Adrenal gland (tissue), 5 donors: Measurements from ENCODE around the gene IQGAP1.

ENCODE experiments used
- POLR2A ChIP-seq, 2 donors: fragments of 450-650 bp; IDR thresholded peaks; one replicate each; pipeline ENCODE4 v1.6.1; 2017; ENCODE audit warnings: antibody characterized with exemption in 2 of 2, mild to moderate bottlenecking in 2 of 2, moderate library complexity in 1 of 2
- TF ChIP-seq, protein P1 (sequence below), 6 experiments: fragments of 450-650 bp in 4 of 6; fragments of 200-600 bp in 2 of 6; sonication (generic) in 1 of 6; IDR thresholded peaks; 1 replicate in 5 of 6; 2 replicates in 1 of 6; pipeline versions ENCODE4 v1.5.1 to v1.8.0; 2016 to 2021; ENCODE audit warnings: antibody characterized with exemption in 6 of 6, mild to moderate bottlenecking in 2 of 6, moderate library complexity in 1 of 6
- donor health status: DM: no; HTN: no; CAD: no.

GRCh38 chr15:90456236-90456635 is 68.2 kb downstream of the IQGAP1 start:
- TF ChIP-seq, protein P1, sequence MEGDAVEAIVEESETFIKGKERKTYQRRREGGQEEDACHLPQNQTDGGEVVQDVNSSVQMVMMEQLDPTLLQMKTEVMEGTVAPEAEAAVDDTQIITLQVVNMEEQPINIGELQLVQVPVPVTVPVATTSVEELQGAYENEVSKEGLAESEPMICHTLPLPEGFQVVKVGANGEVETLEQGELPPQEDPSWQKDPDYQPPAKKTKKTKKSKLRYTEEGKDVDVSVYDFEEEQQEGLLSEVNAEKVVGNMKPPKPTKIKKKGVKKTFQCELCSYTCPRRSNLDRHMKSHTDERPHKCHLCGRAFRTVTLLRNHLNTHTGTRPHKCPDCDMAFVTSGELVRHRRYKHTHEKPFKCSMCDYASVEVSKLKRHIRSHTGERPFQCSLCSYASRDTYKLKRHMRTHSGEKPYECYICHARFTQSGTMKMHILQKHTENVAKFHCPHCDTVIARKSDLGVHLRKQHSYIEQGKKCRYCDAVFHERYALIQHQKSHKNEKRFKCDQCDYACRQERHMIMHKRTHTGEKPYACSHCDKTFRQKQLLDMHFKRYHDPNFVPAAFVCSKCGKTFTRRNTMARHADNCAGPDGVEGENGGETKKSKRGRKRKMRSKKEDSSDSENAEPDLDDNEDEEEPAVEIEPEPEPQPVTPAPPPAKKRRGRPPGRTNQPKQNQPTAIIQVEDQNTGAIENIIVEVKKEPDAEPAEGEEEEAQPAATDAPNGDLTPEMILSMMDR (IDR thresholded peaks at IDR 0.05): no peak
- TF ChIP-seq POLR2A (IDR thresholded peaks at IDR 0.05): no peak
